Neural cell (in vitro differentiated cells): ENCODE results near the gene KLHL6. TPM values are rescaled to one million over a fixed set of nuclear protein-coding genes. Genes with fewer than 3 reads are reported as not detected.

Experiments used
- H2AFZ ChIP-seq: fragments of 200-600, 300-800 bp; sonication (generic), shearing (Covaris generic); 2 replicates; pipeline ENCODE4 v1.6.0; 2014; ENCODE audit warnings: low read depth, mild to moderate bottlenecking, antibody characterized with exemption, low read length, moderate library complexity
- H3F3A ChIP-seq: fragments of 200-600 bp; shearing (Covaris generic); 2 replicates; pipeline ENCODE4 v1.6.1; 2016; ENCODE audit warnings: mild to moderate bottlenecking, moderate library complexity, mixed read lengths, antibody characterized with exemption, low read length; ENCODE audit not compliant: insufficient read depth, poor library complexity, severe bottlenecking
- H3K27ac ChIP-seq: fragments of 200-600, 300-800 bp; sonication (generic), shearing (Covaris generic); 2 replicates; pipeline ENCODE4 v1.5.1; 2014; ENCODE audit warnings: mild to moderate bottlenecking, low read length, moderate library complexity
- H3K27me3 ChIP-seq: fragments of 300-800, 200-600 bp; sonication (generic), shearing (Covaris generic); 2 replicates; pipeline ENCODE4 v1.6.0; 2014; ENCODE audit warnings: mild to moderate bottlenecking, low read depth, low read length, moderate library complexity; ENCODE audit not compliant: insufficient read depth
- H3K36me3 ChIP-seq: fragments of 300-800, 200-600 bp; sonication (generic), shearing (Covaris generic); 2 replicates; pipeline ENCODE4 v1.5.1; 2014; ENCODE audit warnings: mild to moderate bottlenecking, antibody characterized with exemption, low read length, moderate library complexity; ENCODE audit not compliant: insufficient read depth
- H3K4me2 ChIP-seq: fragments of 300-800, 200-600 bp; sonication (generic), shearing (Covaris generic); 2 replicates; pipeline ENCODE4 v1.6.0; 2014; ENCODE audit warnings: mild to moderate bottlenecking, low read length
- H3K4me3 ChIP-seq: fragments of 300-800, 200-600 bp; sonication (generic), shearing (Covaris generic); 2 replicates; pipeline ENCODE4 v1.5.1; 2014; ENCODE audit warnings: mild to moderate bottlenecking, low read length, moderate library complexity
- H3K79me2 ChIP-seq: fragments of 200-600 bp; shearing (Covaris generic); replicated peaks from 2 replicates; pipeline ENCODE4 v1.6.0; 2014; ENCODE audit warnings: mild to moderate bottlenecking, low read length, moderate library complexity; ENCODE audit not compliant: insufficient read depth
- H3K9ac ChIP-seq: fragments of 300-800, 200-600 bp; sonication (generic), shearing (Covaris generic); 2 replicates; pipeline ENCODE4 v1.6.1; 2016; ENCODE audit warnings: mild to moderate bottlenecking, low read length, mixed read lengths
- H3K9me2 ChIP-seq: fragments of 200-600 bp; shearing (Covaris generic); 2 replicates; pipeline ENCODE4 v1.6.1; 2016; ENCODE audit warnings: mild to moderate bottlenecking, low read length, mixed read lengths; ENCODE audit not compliant: insufficient read depth
- H3K9me3 ChIP-seq: fragments of 200-600, 300-800 bp; sonication (generic), shearing (Covaris generic); 2 replicates; pipeline ENCODE4 v1.6.1; 2016; ENCODE audit warnings: mild to moderate bottlenecking, mixed run types, low read length, moderate library complexity, mixed read lengths
- H4K20me1 ChIP-seq: fragments of 200-600 bp; shearing (Covaris generic); 2 replicates; pipeline ENCODE4 v1.6.1; 2016; ENCODE audit warnings: mild to moderate bottlenecking, mixed run types; ENCODE audit not compliant: insufficient read depth
- CTCF ChIP-seq: fragments of 450-650 bp; IDR thresholded peaks from 2 replicates; pipeline ENCODE4 v1.5.1; 2014; ENCODE audit warnings: antibody characterized with exemption, mild to moderate bottlenecking, moderate library complexity; ENCODE audit not compliant: poor library complexity, severe bottlenecking
- EP300 ChIP-seq: fragments of 450-650 bp; conservative IDR thresholded peaks from 2 replicates; pipeline ENCODE4 v1.6.1; 2014; ENCODE audit warnings: antibody characterized with exemption, mild to moderate bottlenecking, moderate library complexity; ENCODE audit not compliant: poor library complexity, severe bottlenecking
- EZH2 ChIP-seq: fragments of 200-600, 300-800 bp; shearing (Covaris generic), sonication (generic); IDR thresholded peaks from 2 replicates; pipeline ENCODE4 v1.6.1; 2014; ENCODE audit warnings: antibody characterized with exemption, low read length, borderline replicate concordance, mild to moderate bottlenecking; ENCODE audit not compliant: insufficient read depth, poor library complexity, severe bottlenecking
- MXI1 ChIP-seq: fragments of 450-650 bp; conservative IDR thresholded peaks from 2 replicates; pipeline ENCODE4 v1.6.1; 2014; ENCODE audit warnings: antibody characterized with exemption, mild to moderate bottlenecking; ENCODE audit not compliant: poor library complexity, severe bottlenecking
- POLR2AphosphoS5 ChIP-seq: IDR thresholded peaks from 2 replicates; pipeline ENCODE4 v1.6.1; 2012
- RAD21 ChIP-seq: fragments of 450-650 bp; conservative IDR thresholded peaks from 2 replicates; pipeline ENCODE4 v1.6.1; 2014; ENCODE audit warnings: antibody characterized with exemption, mild to moderate bottlenecking, moderate library complexity
- REST ChIP-seq: IDR thresholded peaks from 2 replicates; pipeline ENCODE4 v1.6.1; 2012; ENCODE audit warnings: borderline replicate concordance
- SMC3 ChIP-seq: fragments of 450-650 bp; conservative IDR thresholded peaks from 2 replicates; pipeline ENCODE4 v1.6.1; 2014; ENCODE audit warnings: antibody characterized with exemption, mild to moderate bottlenecking, moderate library complexity; ENCODE audit not compliant: poor library complexity
- TAF1 ChIP-seq: IDR thresholded peaks from 2 replicates; pipeline ENCODE4 v1.6.1; 2012; ENCODE audit warnings: low read depth
- polyA plus RNA-seq: library from polyadenylated mRNA; depleted of rRNA; stranded (reverse); fragments of >200 nt; gene quantifications from 2 replicates; pipeline ENCODE4 v1.2.3, GENCODE V29; 2014

KLHL6 gene
- polyA plus RNA-seq, 1 donor from 2014 or later: not detected

DNA sequence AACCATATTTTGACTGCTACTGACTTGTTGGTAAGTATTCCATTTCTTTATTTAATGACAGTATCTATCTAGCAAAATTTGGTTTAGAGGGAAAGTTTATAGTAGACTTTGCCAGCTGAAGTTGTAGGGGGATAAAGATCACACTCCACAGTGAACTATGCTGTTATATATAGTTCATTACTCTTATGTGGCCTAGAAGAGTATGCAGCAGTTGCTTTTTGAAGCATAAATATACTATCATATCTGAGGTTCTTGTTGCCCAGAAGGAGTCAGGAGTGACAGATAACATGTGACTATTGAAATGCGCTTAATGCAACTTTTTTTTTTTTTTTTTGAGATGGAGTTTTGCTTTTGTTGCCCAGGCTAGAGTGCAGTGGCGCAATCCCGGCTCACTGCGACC is 101.4 kb downstream of the KLHL6 start:
- Histone ChIP-seq H3K4me2 (no peak overlapping the region), H3K27ac (no peak overlapping the region), H3K79me2 (peaks cover 27% of the 10 kb centered on the region), H3K27me3 (no peaks in the 10 kb centered on the region), H3K9me2 (no peaks in the 10 kb centered on the region), H3K9me3 (no peaks in the 10 kb centered on the region), H3F3A (no peaks in the 10 kb centered on the region), H2AFZ (no peak overlapping the region), H3K36me3 (no peaks in the 10 kb centered on the region), H4K20me1 (no peaks in the 10 kb centered on the region), H3K4me3 (no peak overlapping the region), H3K9ac (no peak overlapping the region)
- TF ChIP-seq REST: no peak
- TF ChIP-seq RAD21: no peak
- TF ChIP-seq EZH2: no peak
- no peak for TF ChIP-seq CTCF
- no peak for TF ChIP-seq TAF1
- TF ChIP-seq SMC3: no peak
- TF ChIP-seq POLR2AphosphoS5: no peak
- no peak for TF ChIP-seq EP300
- no peak for TF ChIP-seq MXI1

GRCh38 chr3:183449791-183450190 is 105.7 kb downstream of the KLHL6 start:
- peak overlapping the region; percentile 97 for H3K4me2 ChIP-seq
- no peaks in the 10 kb centered on the region for H3K27me3 ChIP-seq
- peak overlapping the region; percentile 84 for H3K4me3 ChIP-seq
- no peak overlapping the region for H2AFZ ChIP-seq
- peak overlapping the region; percentile 30 for H3K9ac ChIP-seq
- TF ChIP-seq POLR2AphosphoS5: no peak
- TF ChIP-seq SMC3: no peak
- no peak for TF ChIP-seq RAD21
- TF ChIP-seq TAF1: no peak
- no peak for TF ChIP-seq MXI1
- TF ChIP-seq EZH2: no peak
- TF ChIP-seq REST: no peak
- no peak for TF ChIP-seq EP300
- no peak for TF ChIP-seq CTCF
- no peaks in the 10 kb centered on the region for H4K20me1 ChIP-seq
- H3K79me2 ChIP-seq: peaks cover 40% of the 10 kb centered on the region
- no peaks in the 10 kb centered on the region for H3K9me2 ChIP-seq
- no peaks in the 10 kb centered on the region for H3K9me3 ChIP-seq
- H3K36me3 ChIP-seq: no peaks in the 10 kb centered on the region
- no peaks in the 10 kb centered on the region for H3F3A ChIP-seq
- H3K27ac ChIP-seq: no peak overlapping the region
